Peyer's patch (tissue), 4 donors: ENCODE data around the gene TFF2. TPM values are rescaled to one million over a fixed set of nuclear protein-coding genes. Genes with fewer than 3 reads are reported as not detected.

Source experiments
- DNase-seq, 3 donors: peaks; one replicate each; pipeline ENCODE4 v3.0.0-alpha.2; 2017 to 2019
- H3K27ac ChIP-seq, 4 donors: fragments of 200-600 bp; sonication (generic); one replicate each; pipeline ENCODE4 v1.5.1; 2016 to 2019
- H3K27me3 ChIP-seq, 2 donors: fragments of 200-600 bp; sonication (generic); one replicate each; pipeline ENCODE4 v1.5.1; 2019
- H3K36me3 ChIP-seq, 3 donors: fragments of 200-600 bp; sonication (generic); one replicate each; pipeline ENCODE4 v1.5.1; 2016 to 2019
- H3K4me1 ChIP-seq, 4 donors: fragments of 200-600 bp; sonication (generic); one replicate each; pipeline ENCODE4 v1.5.1; 2016 to 2019
- H3K4me3 ChIP-seq, 4 donors: fragments of 200-600 bp; sonication (generic); 1 replicate in 3 of 4; 2 replicates in 1 of 4; pipeline ENCODE4 v1.5.1; 2016 to 2019; ENCODE audit warnings: mild to moderate bottlenecking in 1 of 4
- H3K9me3 ChIP-seq, 4 donors: fragments of 200-600 bp; sonication (generic); one replicate each; pipeline ENCODE4 v1.5.1; 2016 to 2019; ENCODE audit warnings: mild to moderate bottlenecking in 1 of 4
- CTCF ChIP-seq, 6 experiments: fragments of 450-650 bp in 4 of 6; fragments of 200-600 bp in 2 of 6; sonication (generic) in 1 of 6; IDR thresholded peaks; one replicate each; pipeline ENCODE4 v1.5.1; 2017 to 2019; ENCODE audit warnings: antibody characterized with exemption in 6 of 6, mild to moderate bottlenecking in 3 of 6, moderate library complexity in 1 of 6
- POLR2A ChIP-seq, 2 donors: fragments of 450-650 bp; IDR thresholded peaks; one replicate each; pipeline ENCODE4 v1.5.1; 2017; ENCODE audit warnings: antibody characterized with exemption in 2 of 2, mild to moderate bottlenecking in 2 of 2, moderate library complexity in 2 of 2
- total RNA-seq, 4 donors: library from RNA; depleted of rRNA; stranded (reverse); fragments of >200 nt; gene quantifications; one replicate each; pipeline ENCODE4 v1.1.0, GENCODE V29; 2016

Gene TFF2
- total RNA-seq, 4 donors from 2014 or later = 6.7 TPM; not detected in 3

- no peak overlapping the region for H3K27ac ChIP-seq
- H3K4me1 ChIP-seq = peaks cover 0 to 16% (median 4%) of the 10 kb centered on the region in 4 donors
Observed at GRCh38 chr21:42387164-42387563, 36.4 kb upstream of the TFF2 start.

GRCh38 chr21:42386034-42386591 lies 35.3 kb upstream of the TFF2 start:
- H3K27me3 ChIP-seq = no peaks in the 10 kb centered on the region
- H3K36me3 ChIP-seq = no peaks in the 10 kb centered on the region
- no peak for TF ChIP-seq CTCF (IDR thresholded peaks at IDR 0.05)
- TF ChIP-seq POLR2A (IDR thresholded peaks at IDR 0.05) = no peak
- DNase-seq = peak in 2 of 3 donors; percentile 71 to 77
- H3K4me3 ChIP-seq = no peak overlapping the region
- H3K27ac ChIP-seq = peak overlapping the region in 2 of 4 donors; percentile 54 to 77
- H3K4me1 ChIP-seq = peaks cover 0 to 16% (median 4%) of the 10 kb centered on the region in 4 donors
- peaks cover 0 to 4% (median 0%) of the 10 kb centered on the region in 4 donors for H3K9me3 ChIP-seq

More at GRCh38 chr21:42387164-42387563, 36.4 kb upstream of the TFF2 start:
- TF ChIP-seq CTCF (IDR thresholded peaks at IDR 0.05) (no peak), POLR2A (IDR thresholded peaks at IDR 0.05) (no peak)
- no peak overlapping the region for H3K4me3 ChIP-seq
- H3K36me3 ChIP-seq = no peaks in the 10 kb centered on the region
- DNase-seq = no peak
- H3K9me3 ChIP-seq = no peaks in the 10 kb centered on the region
- H3K27me3 ChIP-seq = no peaks in the 10 kb centered on the region

- no peaks in the 10 kb centered on the region for H3K27me3 ChIP-seq
- no peak for TF ChIP-seq CTCF (IDR thresholded peaks at IDR 0.05)
- no peak for TF ChIP-seq POLR2A (IDR thresholded peaks at IDR 0.05)
- H3K4me1 ChIP-seq = peaks cover 0 to 16% (median 4%) of the 10 kb centered on the region in 4 donors
- H3K4me3 ChIP-seq = no peak overlapping the region
- H3K27ac ChIP-seq = peak overlapping the region in 2 of 4 donors; percentile 54 to 77
- H3K36me3 ChIP-seq = no peaks in the 10 kb centered on the region
- peak in 1 of 3 donors; percentile 28 for DNase-seq
- H3K9me3 ChIP-seq = peaks cover 0 to 4% (median 0%) of the 10 kb centered on the region in 4 donors
Observed at GRCh38 chr21:42385619-42386018, 34.8 kb upstream of the TFF2 start.

GRCh38 chr21:42384989-42385388 lies 34.2 kb upstream of the TFF2 start:
- no peaks in the 10 kb centered on the region for H3K27me3 ChIP-seq
- H3K4me3 ChIP-seq = no peak overlapping the region
- H3K4me1 ChIP-seq = peaks cover 0 to 16% (median 4%) of the 10 kb centered on the region in 4 donors
- peak in 2 of 3 donors; percentile 58 to 78 for DNase-seq
- H3K9me3 ChIP-seq = peaks cover 0 to 4% (median 0%) of the 10 kb centered on the region in 4 donors
- TF ChIP-seq CTCF (IDR thresholded peaks at IDR 0.05) = no peak
- no peak for TF ChIP-seq POLR2A (IDR thresholded peaks at IDR 0.05)
- peak overlapping the region in 2 of 4 donors; percentile 57 to 77 for H3K27ac ChIP-seq
- H3K36me3 ChIP-seq = no peaks in the 10 kb centered on the region

GRCh38 chr21:42384156-42384945 lies 33.6 kb upstream of the TFF2 start:
- DNase-seq = peak in 1 of 3 donors; percentile 41
- Histone ChIP-seq H3K9me3 (peaks cover 0 to 4% (median 0%) of the 10 kb centered on the region in 4 donors), H3K4me1 (peaks cover 0 to 16% (median 4%) of the 10 kb centered on the region in 4 donors), H3K27ac (peak overlapping the region in 2 of 4 donors; percentile 57 to 77), H3K36me3 (no peaks in the 10 kb centered on the region), H3K27me3 (no peaks in the 10 kb centered on the region), H3K4me3 (no peak overlapping the region)
- TF ChIP-seq CTCF (IDR thresholded peaks at IDR 0.05) = peak in 3 of 6 experiments; percentile 9 to 22 (median 15)
- no peak for TF ChIP-seq POLR2A (IDR thresholded peaks at IDR 0.05)
